Endodermal cell (in vitro differentiated cells): ENCODE measurements around the gene SPTLC2. TPM values are rescaled to one million over a fixed set of nuclear protein-coding genes. Genes with fewer than 3 reads are reported as not detected.
"Not testable (repeated sequence)": the region's sequence is repeated elsewhere in the genome, so short reads cannot be mapped to it uniquely, and the experiment has no call there.

Experiments used
- DNase-seq: peaks from one replicate; pipeline ENCODE4 v3.0.0-alpha.2; 2017
- H3K27ac ChIP-seq: 2 replicates; pipeline ENCODE4 v1.5.1; 2013; ENCODE audit warnings: mild to moderate bottlenecking, low read depth, low read length, moderate library complexity
- H3K27me3 ChIP-seq: 2 replicates; pipeline ENCODE4 v1.6.1; 2013; ENCODE audit warnings: mild to moderate bottlenecking, low read length, moderate library complexity; ENCODE audit not compliant: insufficient read depth, control insufficient read depth, poor library complexity, severe bottlenecking
- H3K36me3 ChIP-seq: 2 replicates; pipeline ENCODE4 v1.7.0; 2013; ENCODE audit warnings: mild to moderate bottlenecking, low read length, moderate library complexity; ENCODE audit not compliant: control insufficient read depth, insufficient read depth
- H3K4me1 ChIP-seq: one replicate; pipeline ENCODE4 v1.7.0; 2013; ENCODE audit warnings: low read length; ENCODE audit not compliant: control insufficient read depth, insufficient read depth
- H3K4me3 ChIP-seq: 2 replicates; pipeline ENCODE4 v1.5.1; 2013; ENCODE audit warnings: mild to moderate bottlenecking, low read length, moderate library complexity
- H3K9ac ChIP-seq: 2 replicates; pipeline ENCODE4 v1.6.1; 2013; ENCODE audit warnings: mild to moderate bottlenecking, low read length, moderate library complexity; ENCODE audit not compliant: poor library complexity, severe bottlenecking; ENCODE audit errors: extremely low read depth
- H3K9me3 ChIP-seq: 2 replicates; pipeline ENCODE4 v1.6.1; 2013; ENCODE audit warnings: mild to moderate bottlenecking, low read length, moderate library complexity; ENCODE audit not compliant: control insufficient read depth
- H3K27ac Mint-ChIP-seq: 2 replicates; pipeline ENCODE4 v1.8.0; 2020; ENCODE audit warnings: mixed read lengths
- H3K27me3 Mint-ChIP-seq: 2 replicates; pipeline ENCODE4 v1.8.0; 2021; ENCODE audit warnings: mild to moderate bottlenecking, mixed read lengths; ENCODE audit not compliant: insufficient read depth
- H3K36me3 Mint-ChIP-seq: 2 replicates; pipeline ENCODE4 v1.8.0; 2020; ENCODE audit warnings: low read depth, mixed read lengths
- H3K4me1 Mint-ChIP-seq: 2 replicates; pipeline ENCODE4 v1.8.0; 2020; ENCODE audit warnings: mixed read lengths
- H3K4me3 Mint-ChIP-seq: 2 replicates; pipeline ENCODE4 v1.8.0; 2020; ENCODE audit warnings: mild to moderate bottlenecking, moderate library complexity, mixed read lengths
- H3K9me3 Mint-ChIP-seq: 2 replicates; pipeline ENCODE4 v1.8.0; 2020; ENCODE audit warnings: mild to moderate bottlenecking, mixed read lengths
- CTCF ChIP-seq: fragments of 200-600 bp; sonication (generic); conservative IDR thresholded peaks from 2 replicates; pipeline ENCODE4 v1.5.0; 2021; ENCODE audit warnings: antibody characterized with exemption, mild to moderate bottlenecking
- WGBS, 2 experiments: methylation state at CpG; one replicate each; pipeline versions ENCODE4 v1.1.5 to v1.1.7; 2013; ENCODE audit warnings: missing lambda C conversion rate in 2 of 2, mixed read lengths in 1 of 2; ENCODE audit not compliant: insufficient coverage in 1 of 2, insufficient read length in 1 of 2; 5-methylcytosine and 5-hydroxymethylcytosine counted together
- total RNA-seq, 2 donors: library from RNA; stranded (reverse); fragmentation: NEBNext Ultra II Directional in 1 of 2; extraction: Animal tissue kit (Norgen Biotek cat#: 25700) in 1 of 2; gene quantifications; 2 replicates in 1 of 2; 3 replicates in 1 of 2; pipeline ENCODE4 v1.2.1, GENCODE V29; 2021

SPTLC2 gene
- total RNA-seq, 2 donors from 2014 or later, result 32.6 to 32.7 TPM

GRCh38 chr14:77529213-77529612 is 87.2 kb downstream of the SPTLC2 start:
- no peak overlapping the region for H3K9ac ChIP-seq
- 100% methylated on average over 1 to 2 of the region's 2 CpGs for WGBS, 2 experiments
- no peaks in the 10 kb centered on the region for H3K4me1 ChIP-seq
- H3K36me3 Mint-ChIP-seq, result peaks cover 27% of the 10 kb centered on the region
- no peaks in the 10 kb centered on the region for H3K27me3 Mint-ChIP-seq
- no peak overlapping the region for H3K27ac Mint-ChIP-seq
- TF ChIP-seq CTCF, result no peak
- H3K4me3 ChIP-seq, result no peak overlapping the region
- no peak for DNase-seq
- no peak overlapping the region for H3K4me3 Mint-ChIP-seq
- H3K9me3 Mint-ChIP-seq, result no peaks in the 10 kb centered on the region
- H3K36me3 ChIP-seq, result peaks cover 6% of the 10 kb centered on the region
- no peaks in the 10 kb centered on the region for H3K4me1 Mint-ChIP-seq
- no peaks in the 10 kb centered on the region for H3K9me3 ChIP-seq
- H3K27me3 ChIP-seq, result no peaks in the 10 kb centered on the region
- no peak overlapping the region for H3K27ac ChIP-seq

GRCh38 chr14:77528701-77529100 is 87.7 kb downstream of the SPTLC2 start:
- not testable (repeated sequence) for H3K27ac ChIP-seq, H3K9ac ChIP-seq, H3K9me3 Mint-ChIP-seq, H3K9me3 ChIP-seq, H3K4me3 Mint-ChIP-seq, H3K4me3 ChIP-seq, H3K27me3 ChIP-seq, H3K36me3 ChIP-seq, H3K4me1 ChIP-seq, H3K4me1 Mint-ChIP-seq, DNase-seq, H3K27ac Mint-ChIP-seq, H3K27me3 Mint-ChIP-seq
- 92 to 100% methylated on average over 2 to 5 of the region's 5 CpGs for WGBS, 2 experiments
- peaks cover 27% of the 10 kb centered on the region for H3K36me3 Mint-ChIP-seq

- Histone ChIP-seq H3K4me1 (no peaks in the 10 kb centered on the region), H3K9me3 (no peaks in the 10 kb centered on the region), H3K36me3 (peaks cover 6% of the 10 kb centered on the region), H3K9ac (no peak overlapping the region), H3K27me3 (no peaks in the 10 kb centered on the region), H3K4me3 (no peak overlapping the region), H3K27ac (no peak overlapping the region)
- WGBS, 2 experiments, result 100% methylated on average over 1 of the region's 1 CpG; no CpG with 5 or more reads in 1 of the 2 experiments
- no peak for TF ChIP-seq CTCF
- Mint-ChIP-seq H3K4me1 (no peaks in the 10 kb centered on the region), H3K9me3 (no peaks in the 10 kb centered on the region), H3K4me3 (no peak overlapping the region), H3K36me3 (peaks cover 14% of the 10 kb centered on the region), H3K27me3 (no peaks in the 10 kb centered on the region), H3K27ac (no peak overlapping the region)
- no peak for DNase-seq
These were observed 90.2 kb downstream of the SPTLC2 start for GRCh38 chr14:77526266-77526665.

GRCh38 chr14:77524536-77524935 is 91.9 kb downstream of the SPTLC2 start:
- H3K27ac Mint-ChIP-seq, result no peak overlapping the region
- Histone ChIP-seq H3K27me3 (no peaks in the 10 kb centered on the region), H3K36me3 (peaks cover 20% of the 10 kb centered on the region), H3K4me3 (no peak overlapping the region), H3K27ac (no peak overlapping the region), H3K9me3 (no peaks in the 10 kb centered on the region), H3K9ac (no peak overlapping the region), H3K4me1 (no peaks in the 10 kb centered on the region)
- WGBS, 2 experiments, result 91 to 98% methylated on average over 6 of the region's 6 CpGs
- no peak overlapping the region for H3K4me3 Mint-ChIP-seq
- no peaks in the 10 kb centered on the region for H3K27me3 Mint-ChIP-seq
- no peaks in the 10 kb centered on the region for H3K4me1 Mint-ChIP-seq
- TF ChIP-seq CTCF, result no peak
- H3K36me3 Mint-ChIP-seq, result peaks cover 26% of the 10 kb centered on the region
- no peak for DNase-seq
- H3K9me3 Mint-ChIP-seq, result no peaks in the 10 kb centered on the region
